HG02642 (cell line): ENCODE results near the gene CENPT.
A peak's percentile ranks its signal among the peaks of the same experiment; 100 is the strongest.

ENCODE experiments used
- ATAC-seq: cut with Tn5 transposase; IDR thresholded peaks from one replicate; pipeline ENCODE4 v1.9.1; 2021; ENCODE audit warnings: mild to moderate bottlenecking; ENCODE audit not compliant: unreplicated experiment, poor library complexity

The CENPT gene

GRCh38 chr16:67847064-67847861 lies at the start of gene CENPT:
CENPT (minus strand) TSS chr16:67847693; CDS start chr16:67833859, 13,834 bp downstream.
- ATAC-seq = peak; percentile 43

DNA sequence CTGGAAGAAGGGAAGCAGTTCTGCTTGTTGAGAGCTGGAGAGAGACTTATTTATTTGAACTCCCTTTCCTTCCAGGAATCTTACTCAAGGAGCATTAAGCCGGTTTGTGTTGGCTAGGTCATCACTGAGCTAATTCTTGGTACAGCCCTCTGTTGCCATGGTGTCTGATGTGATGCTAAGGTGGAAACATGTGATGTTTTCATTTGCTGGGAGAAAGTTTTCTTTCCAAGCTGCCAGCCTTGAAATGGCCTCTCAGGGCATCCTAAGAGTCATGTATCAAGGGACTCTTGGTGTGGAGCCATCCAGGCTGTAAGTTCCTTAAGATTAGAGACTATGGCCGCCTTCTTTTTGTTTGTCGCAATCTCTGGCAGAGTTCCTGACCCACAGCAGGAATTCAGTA lies 49.7 kb upstream of the CENPT start:
- ATAC-seq = no peak

DNA sequence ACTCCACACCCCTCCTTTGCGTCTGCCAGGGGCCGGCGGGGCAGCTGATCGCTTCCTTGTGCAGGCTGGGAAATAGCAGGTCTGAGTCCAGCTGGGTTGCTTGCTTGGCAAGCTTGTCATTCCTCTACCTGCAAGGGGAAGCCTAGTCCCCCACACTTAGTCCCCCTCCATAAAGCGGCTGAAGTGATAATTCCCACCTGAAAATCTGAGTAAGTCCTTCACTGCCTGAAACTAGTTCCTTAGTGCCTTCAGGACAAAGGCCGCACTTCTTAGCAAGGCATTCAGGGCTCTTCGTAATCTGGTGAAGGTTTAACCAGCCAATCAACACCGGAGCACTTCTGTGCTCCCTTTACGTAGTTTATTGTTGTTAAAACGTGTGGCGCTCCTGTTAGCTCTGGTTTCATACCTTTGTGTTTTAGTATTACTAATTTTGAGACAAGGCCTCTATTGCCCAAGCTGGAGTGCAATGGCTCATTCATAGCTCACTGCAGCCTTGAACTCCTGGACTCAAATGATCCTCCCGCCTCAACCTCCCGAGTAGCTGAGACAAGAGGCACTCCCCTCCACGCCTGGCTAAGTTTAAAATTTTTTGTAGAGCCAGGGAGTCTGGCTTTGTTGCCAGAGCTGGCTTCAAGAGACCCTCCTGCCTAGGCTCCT lies 46.4 kb upstream of the CENPT start:
- peak; percentile 3 for ATAC-seq

DNA sequence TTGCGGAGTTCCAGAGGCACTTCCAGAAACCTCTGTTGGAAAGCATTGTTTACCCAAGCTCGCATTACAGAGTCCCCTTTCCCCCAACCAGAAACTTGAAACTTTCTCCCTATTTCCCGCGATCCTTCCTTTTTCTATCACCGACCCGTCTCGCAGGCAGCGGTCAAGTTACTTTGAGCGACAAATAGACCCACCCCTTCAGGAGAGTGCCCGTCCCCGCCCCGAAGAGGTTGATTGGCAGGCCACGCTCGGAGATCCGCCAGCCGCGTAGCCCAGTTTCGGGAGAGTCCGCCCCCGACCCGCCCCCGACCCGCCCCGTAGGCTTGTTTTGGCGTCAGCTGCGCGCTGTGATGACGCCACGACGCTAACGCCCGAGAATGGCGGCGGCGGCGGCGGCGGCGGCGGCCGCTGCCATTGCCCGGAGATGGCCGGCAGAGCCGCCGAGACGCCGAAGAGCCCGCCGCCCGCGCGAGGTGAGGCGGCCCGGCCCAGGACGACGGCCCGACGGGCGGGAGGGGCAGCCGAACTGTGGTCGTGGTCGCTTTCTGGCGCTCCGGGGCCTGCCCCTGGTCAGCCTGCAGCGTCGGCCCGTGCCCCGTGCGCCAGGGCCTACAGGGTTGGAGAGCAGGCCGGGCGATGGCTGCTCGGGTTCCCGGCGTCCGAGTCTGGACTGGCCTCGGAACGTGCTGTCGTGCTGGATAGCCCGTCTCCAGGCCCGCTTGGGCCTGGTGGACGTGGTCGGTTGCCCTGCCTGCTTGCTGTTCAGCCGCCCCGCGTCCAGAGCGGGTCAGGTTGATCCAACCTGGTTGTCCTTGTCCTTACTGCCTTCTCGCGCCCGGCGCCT lies 45.6 kb upstream of the CENPT start, which contains the start of gene PSKH1:
TSS of gene PSKH1 (plus strand) at position 356 of the 844 bp plus-strand sequence. CDS start 15,496 bp downstream, outside the sequence.
- ATAC-seq = peak; percentile 90

DNA sequence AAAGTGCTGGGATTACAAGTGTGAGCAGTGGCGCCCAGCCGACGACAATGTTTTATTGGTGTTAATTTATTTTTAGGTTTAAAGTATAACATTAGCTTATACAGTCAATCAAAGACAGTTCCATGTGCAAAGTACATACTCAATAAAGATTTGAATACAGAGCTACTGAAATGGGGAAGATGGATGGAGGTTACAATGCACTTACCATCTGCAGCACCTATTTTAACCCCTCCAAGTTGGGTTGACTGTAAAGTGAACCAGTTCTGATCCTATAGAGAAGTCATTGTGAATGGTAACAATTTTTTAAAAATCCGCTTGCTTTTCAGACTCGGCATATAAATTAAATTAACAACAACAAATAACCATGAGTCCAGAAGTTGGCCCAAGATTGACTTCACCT lies 44.9 kb upstream of the CENPT start:
- ATAC-seq = no peak

- no peak for ATAC-seq
Observed at GRCh38 chr16:67888331-67888730, 40.8 kb upstream of the CENPT start.

DNA sequence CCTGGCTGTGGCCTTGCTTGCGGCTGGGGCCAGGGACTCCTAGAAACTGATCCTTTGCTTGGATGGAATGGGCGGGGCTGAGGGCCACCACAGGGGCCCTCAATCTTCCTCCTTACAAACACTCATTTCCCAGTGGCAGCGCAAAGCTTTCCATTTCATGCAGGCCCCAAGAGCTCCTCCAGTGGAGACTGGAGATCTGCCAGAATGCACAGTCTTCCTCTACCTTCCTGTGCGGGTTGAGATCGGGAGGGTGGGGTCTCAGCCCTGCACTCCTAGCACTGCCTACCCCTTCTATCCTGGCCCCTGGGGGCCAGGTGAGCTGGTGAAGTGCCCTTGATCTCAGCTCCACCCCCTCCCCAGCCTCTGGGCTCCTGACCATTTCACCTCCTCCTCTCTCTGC lies 38.9 kb upstream of the CENPT start:
- ATAC-seq = no peak

DNA sequence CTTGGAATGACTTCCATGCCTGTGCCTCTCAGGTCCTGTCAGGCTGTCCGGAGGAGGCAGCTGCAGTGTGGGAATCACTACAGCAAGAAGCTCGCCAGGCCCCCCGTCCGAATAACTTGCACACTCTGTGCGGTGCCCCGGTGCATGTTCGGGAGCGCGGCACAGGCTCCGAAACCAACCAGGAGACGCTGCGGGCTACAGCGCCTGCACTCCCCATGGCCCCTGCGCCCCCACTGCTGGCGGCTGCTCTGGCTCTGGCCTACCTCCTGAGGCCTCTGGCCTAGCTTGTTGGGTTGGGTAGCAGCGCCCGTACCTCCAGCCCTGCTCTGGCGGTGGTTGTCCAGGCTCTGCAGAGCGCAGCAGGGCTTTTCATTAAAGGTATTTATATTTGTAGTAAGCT lies 38.5 kb upstream of the CENPT start:
- ATAC-seq = no peak

DNA sequence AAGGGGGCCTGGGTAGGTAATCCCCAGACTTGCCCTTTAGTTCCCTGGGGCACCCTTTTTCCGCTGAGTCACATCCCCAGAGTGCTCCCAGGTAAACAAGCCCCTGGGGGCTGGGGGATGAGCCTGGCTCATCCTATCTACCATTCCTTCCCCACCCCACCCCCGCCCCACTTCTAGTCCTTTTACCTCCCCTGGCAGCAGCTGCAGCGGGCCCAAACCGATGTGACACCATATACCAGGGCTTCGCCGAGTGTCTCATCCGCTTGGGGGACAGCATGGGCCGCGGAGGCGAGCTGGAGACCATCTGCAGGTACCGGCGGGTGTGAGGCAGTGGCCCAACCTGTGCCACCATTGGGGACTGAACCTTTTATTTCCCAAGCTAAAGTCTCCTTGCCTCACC lies 38.1 kb upstream of the CENPT start:
- ATAC-seq = no peak

DNA sequence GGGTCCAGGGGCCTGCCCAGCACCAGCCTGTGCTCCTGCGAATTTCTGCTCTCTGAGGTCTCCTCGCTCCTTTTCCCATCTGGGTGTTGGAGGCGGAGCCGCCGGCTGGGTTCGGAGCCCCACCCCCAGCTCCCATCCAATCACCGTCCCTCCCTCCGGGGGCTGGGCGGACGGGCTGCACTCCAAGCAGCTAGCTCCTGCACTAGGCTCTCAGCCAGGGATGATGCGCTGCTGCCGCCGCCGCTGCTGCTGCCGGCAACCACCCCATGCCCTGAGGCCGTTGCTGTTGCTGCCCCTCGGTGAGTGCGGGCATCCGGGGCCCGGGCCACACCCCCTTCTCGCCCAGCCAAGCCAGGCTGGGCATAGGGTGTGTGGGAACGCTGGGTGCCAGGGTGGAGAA lies 37.2 kb upstream of the CENPT start, which contains the start of gene NRN1L:
TSS of gene NRN1L (plus strand) at position 202 of the 400 bp plus-strand sequence. CDS start at position 221, 19 bp downstream.
- ATAC-seq = no peak

DNA sequence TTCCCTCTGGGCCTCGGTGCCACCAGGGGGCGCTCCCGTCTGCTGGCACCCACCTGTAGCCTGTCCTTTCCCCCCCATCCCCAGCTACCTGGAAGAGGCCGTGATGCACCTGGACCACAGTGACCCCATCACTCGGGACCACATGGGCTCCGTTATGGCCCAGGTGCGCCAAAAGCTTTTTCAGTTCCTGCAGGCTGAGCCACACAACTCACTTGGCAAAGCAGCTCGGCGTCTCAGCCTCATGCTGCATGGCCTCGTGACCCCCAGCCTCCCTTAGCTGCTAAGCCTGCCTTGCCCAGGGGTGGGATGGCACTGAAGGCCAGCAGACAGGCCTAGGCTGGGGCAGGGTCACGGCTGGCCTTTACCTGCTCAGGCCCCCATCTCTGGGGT lies 36.4 kb upstream of the CENPT start:
- no peak for ATAC-seq

GRCh38 chr16:67883146-67883871 lies 35.8 kb upstream of the CENPT start:
- ATAC-seq = no peak

GRCh38 chr16:67882374-67883145 lies 35.1 kb upstream of the CENPT start:
- ATAC-seq = no peak

DNA sequence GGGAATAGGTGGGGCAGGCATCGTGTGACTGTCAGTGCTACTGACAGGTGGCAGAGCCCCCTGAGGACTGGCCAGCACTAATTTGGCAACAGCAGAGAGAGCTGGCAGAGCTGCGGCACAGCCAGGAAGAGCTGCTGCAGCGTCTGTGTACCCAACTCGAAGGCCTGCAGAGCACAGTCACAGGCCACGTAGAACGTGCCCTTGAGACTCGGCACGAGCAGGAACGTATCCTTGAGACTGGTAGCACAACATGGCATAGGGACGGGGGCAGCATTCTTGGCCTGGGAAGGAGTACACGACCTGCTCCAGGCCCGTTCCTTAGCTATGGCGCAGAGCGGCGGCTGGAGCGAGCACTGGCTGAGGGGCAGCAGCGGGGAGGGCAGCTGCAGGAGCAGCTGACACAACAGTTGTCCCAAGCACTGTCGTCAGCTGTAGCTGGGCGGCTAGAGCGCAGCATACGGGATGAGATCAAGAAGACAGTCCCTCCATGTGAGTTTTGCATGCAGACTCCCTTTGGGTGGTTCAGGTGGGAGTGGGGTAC lies 34.2 kb upstream of the CENPT start:
- ATAC-seq = no peak

DNA sequence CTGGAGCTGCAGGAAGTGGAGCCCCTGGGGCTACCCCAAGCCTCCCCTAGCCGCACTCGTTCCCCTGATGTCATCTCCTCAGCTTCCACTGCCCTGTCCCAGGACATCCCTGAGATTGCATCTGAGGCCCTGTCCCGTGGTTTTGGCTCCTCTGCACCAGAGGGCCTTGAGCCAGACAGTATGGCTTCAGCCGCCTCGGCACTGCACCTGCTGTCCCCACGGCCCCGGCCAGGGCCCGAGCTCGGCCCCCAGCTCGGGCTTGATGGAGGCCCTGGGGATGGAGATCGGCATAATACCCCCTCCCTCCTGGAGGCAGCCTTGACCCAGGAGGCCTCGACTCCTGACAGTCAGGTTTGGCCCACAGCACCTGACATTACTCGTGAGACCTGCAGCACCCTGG lies 33.1 kb upstream of the CENPT start:
- no peak for ATAC-seq

DNA sequence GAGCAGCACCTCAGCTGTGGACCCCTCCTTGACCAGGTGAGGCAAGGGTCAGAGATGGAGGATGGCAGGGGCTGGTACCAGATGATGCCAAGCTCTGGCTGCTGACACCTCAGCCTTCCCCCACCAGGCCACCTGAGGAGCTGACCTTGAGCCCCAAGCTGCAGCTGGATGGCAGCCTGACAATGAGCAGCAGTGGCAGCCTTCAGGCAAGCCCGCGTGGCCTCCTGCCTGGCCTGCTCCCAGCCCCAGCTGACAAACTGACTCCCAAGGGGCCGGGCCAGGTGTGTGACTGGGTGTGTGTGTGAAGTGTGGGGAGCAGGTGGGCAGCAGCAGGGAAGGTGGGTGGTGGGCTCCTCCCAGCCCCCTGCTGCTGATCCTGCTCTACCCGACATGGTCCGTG lies 32.4 kb upstream of the CENPT start:
- ATAC-seq = no peak

GRCh38 chr16:67879462-67879861 lies 32.0 kb upstream of the CENPT start:
- no peak for ATAC-seq

GRCh38 chr16:67878846-67879245 lies 31.4 kb upstream of the CENPT start:
- no peak for ATAC-seq

DNA sequence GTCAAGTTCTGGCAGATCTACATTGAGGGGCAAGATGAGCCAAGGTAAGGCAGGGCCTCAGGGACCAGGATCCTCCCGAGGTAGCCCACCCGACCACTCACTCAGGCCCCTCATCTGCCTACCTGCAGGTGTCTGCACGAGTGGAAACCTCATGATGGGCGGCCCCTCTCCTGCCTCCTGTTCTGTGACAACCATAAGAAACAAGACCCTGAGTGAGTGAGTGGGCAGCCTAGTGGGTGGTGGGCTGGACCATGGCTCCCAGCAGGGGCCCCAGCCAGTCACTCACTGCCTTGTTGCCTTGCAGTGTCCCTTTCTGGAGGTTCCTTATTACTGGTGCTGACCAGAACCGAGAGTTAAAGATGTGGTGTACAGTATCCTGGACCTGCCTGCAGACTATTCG lies 30.7 kb upstream of the CENPT start:
- ATAC-seq = no peak
